ENCODE results near the gene PLOD3. TPM values are rescaled to one million over a fixed set of nuclear protein-coding genes. Genes with fewer than 3 reads are reported as not detected.
A peak's percentile ranks its signal among the peaks of the same experiment; 100 is the strongest.

PLOD3 gene
- total RNA-seq, 1 donor from 2014 or later: 86.9 TPM

DNA sequence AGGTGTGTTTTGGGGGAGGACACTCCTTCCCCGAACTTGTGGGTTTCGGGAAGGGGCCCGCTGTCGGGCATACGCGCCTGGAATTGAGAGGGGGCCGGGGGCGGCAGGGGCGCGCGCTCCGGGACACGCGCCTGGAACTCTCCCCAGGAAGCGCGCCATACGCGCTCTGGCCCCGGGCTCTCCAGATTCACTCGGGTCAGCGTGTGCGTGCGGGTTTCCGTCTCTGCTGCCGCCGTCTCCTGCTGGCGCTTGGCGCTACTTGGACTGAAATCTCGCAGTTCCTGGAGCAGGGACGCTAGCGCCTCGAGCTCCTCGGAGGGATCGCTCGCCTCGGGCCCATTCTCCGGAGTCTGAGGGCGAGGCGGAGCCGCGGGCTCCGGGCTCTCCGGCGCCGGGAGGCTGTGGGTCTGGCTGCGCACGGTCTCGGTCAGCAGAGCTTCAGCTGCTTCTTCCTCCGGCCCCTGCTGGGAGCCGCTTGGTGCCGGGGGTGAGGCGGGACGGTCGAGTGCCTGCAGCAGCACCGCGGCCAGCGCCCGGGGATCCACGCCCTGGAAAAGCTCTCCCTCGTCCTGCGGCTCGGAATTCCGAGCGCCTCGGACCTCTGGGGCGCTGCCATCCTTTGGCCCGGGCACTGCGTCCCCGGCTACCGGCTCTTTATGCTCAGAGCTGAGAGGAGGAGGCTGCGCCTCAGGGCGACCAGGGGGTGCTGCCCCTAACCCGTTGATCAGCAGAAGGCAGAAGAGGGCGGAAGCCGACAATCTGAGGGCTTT, 53.1 kb downstream of the PLOD3 start:
- Mint-ChIP-seq H3K4me3 (peak overlapping the region; percentile 87), H3K9me3 (no peaks in the 10 kb centered on the region), H3K27ac (ENCODE audit: unreplicated experiment) (no peak overlapping the region), H3K27me3 (ENCODE audit: low read depth) (peaks cover 63% of the 10 kb centered on the region), H3K4me1 (peaks cover 51% of the 10 kb centered on the region), H3K36me3 (ENCODE audit: low read depth) (no peaks in the 10 kb centered on the region)
- TF ChIP-seq, protein P1, sequence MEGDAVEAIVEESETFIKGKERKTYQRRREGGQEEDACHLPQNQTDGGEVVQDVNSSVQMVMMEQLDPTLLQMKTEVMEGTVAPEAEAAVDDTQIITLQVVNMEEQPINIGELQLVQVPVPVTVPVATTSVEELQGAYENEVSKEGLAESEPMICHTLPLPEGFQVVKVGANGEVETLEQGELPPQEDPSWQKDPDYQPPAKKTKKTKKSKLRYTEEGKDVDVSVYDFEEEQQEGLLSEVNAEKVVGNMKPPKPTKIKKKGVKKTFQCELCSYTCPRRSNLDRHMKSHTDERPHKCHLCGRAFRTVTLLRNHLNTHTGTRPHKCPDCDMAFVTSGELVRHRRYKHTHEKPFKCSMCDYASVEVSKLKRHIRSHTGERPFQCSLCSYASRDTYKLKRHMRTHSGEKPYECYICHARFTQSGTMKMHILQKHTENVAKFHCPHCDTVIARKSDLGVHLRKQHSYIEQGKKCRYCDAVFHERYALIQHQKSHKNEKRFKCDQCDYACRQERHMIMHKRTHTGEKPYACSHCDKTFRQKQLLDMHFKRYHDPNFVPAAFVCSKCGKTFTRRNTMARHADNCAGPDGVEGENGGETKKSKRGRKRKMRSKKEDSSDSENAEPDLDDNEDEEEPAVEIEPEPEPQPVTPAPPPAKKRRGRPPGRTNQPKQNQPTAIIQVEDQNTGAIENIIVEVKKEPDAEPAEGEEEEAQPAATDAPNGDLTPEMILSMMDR (conservative IDR thresholded peaks at IDR 0.05): no peak
- DNase-seq (ENCODE audit: low read depth, low spot score): peak; percentile 49

DNA sequence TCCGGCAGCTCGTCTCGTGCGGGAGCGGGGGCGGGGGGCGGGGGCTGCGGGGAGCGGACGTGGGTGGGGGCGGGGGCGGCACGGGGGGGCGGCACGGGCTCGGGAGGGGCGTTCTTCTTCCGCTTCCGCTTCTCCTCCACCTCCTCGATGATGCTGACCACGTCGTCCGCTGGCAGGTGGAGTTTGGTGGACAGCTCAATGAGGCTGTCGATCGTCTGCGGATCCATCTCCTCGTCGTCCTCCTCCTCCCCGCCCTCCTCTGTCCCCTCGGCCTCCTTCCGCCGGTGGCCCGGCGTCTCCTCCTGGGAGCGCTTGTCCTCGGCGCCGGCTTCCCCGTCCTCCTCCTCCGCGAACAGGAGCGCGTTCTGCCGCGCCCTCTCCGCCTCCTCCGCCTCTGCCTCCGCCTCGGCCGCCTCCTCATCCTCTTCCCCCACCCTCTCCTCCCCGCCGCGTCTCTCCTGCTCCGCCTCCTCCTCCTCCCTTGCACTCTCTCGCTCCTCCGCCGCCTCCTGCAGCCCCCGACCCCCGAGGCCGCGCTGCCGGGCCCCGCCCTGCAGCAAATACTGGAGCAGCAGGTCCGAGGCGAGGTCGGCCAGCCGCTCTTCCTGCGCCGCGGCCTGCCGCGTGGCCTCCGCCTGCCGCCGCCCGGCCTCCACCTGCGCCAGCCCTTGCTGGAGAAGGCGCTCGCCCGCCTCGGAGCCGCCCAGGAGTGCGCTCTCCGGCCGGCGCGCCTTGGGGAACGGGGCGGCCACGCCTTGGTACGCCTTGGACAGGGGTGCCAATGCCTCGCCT, 53.9 kb downstream of the PLOD3 start:
- Mint-ChIP-seq H3K4me3 (peak overlapping the region; percentile 75), H3K4me1 (peaks cover 47% of the 10 kb centered on the region), H3K9me3 (no peaks in the 10 kb centered on the region), H3K27ac (ENCODE audit: unreplicated experiment) (no peak overlapping the region), H3K27me3 (ENCODE audit: low read depth) (peaks cover 55% of the 10 kb centered on the region), H3K36me3 (ENCODE audit: low read depth) (no peaks in the 10 kb centered on the region)
- TF ChIP-seq, protein P1 (conservative IDR thresholded peaks at IDR 0.05): no peak
- peak; percentile 40 for DNase-seq (ENCODE audit: low read depth, low spot score)

DNA sequence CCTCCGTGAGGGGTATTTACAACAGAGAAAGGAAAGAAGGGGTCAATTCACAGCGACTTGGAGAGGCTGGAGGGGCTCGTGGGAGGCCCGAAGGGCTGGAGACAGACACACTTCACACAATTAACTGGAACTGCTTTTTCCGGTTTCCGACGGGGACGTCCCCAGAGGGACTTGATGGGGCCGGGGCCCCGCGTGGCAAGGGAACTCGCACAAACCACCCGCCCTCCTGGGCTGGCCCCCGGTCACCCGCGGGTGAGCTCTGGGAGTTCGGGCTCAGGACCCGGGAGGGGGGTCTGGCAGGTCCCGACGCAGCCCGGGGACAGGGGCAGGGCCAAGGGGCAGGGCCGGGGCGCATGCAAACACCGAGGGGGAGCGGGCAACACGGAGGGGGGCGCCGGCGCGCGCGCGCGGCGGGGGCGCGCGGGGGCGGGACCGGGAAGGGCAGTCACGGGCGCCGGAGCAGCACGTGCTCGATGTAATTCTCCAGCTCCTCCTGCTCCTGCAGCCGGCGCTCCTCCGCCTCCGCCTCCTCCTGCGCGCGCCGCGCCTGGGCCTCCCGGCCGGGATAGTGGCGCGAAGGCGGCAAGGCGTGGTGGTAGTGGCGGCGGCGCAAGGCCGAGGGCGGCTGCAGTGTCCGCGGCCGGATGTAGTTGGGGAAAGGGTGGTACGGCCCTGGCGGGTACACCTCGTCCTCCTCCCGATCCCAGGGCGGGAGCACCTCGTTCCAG, 54.7 kb downstream of the PLOD3 start:
- Mint-ChIP-seq H3K9me3 (no peaks in the 10 kb centered on the region), H3K27me3 (ENCODE audit: low read depth) (peaks cover 48% of the 10 kb centered on the region), H3K27ac (ENCODE audit: unreplicated experiment) (peak overlapping the region; percentile 37), H3K4me1 (peaks cover 41% of the 10 kb centered on the region), H3K36me3 (ENCODE audit: low read depth) (peaks cover 2% of the 10 kb centered on the region), H3K4me3 (peak overlapping the region; percentile 90)
- TF ChIP-seq, protein P1 (conservative IDR thresholded peaks at IDR 0.05): no peak
- DNase-seq (ENCODE audit: low read depth, low spot score): peak; percentile 55

DNA sequence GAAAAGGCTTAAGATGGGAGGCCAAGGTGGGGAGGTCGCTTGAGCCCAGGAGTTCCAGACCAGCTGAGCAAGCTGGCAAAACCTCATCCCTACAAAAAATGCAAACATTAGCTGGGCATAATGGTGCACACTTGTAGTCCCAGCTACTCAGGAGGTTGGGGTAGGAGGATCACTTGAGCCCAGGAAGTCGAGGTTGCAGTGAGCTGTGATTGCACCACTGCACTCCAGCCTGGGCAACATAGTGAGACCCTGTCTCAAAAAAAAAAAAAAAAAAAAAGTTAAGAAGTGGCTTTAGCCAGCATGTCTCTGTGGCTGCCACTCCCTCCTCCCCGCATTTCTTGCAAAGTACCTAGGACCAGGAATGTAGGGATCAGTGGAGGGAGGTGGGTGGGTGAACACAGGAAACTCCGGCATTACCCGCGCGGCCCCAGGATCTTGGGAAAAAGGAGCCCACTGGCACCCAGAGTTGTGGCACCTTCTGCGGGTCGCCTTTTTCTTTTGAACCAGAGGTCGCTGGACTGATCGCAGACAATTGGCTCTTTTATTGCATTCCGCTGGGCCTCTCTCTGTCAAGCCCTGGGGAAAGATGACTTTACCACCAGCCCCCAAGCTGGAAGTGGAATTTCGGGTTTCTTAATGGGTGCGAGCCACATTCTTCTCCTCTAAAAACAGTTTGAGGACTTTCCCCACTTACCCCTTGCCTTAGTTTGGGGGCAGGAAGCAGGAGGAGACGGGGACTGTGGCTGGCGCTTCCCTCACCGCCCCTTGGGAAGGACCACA, 55.5 kb downstream of the PLOD3 start:
- TF ChIP-seq, protein P1 (conservative IDR thresholded peaks at IDR 0.05): no peak
- Mint-ChIP-seq H3K4me3 (peak overlapping the region; percentile 90), H3K27me3 (ENCODE audit: low read depth) (peaks cover 39% of the 10 kb centered on the region), H3K4me1 (peaks cover 33% of the 10 kb centered on the region), H3K27ac (ENCODE audit: unreplicated experiment) (peak overlapping the region; percentile 37), H3K9me3 (no peaks in the 10 kb centered on the region), H3K36me3 (ENCODE audit: low read depth) (peaks cover 2% of the 10 kb centered on the region)
- DNase-seq (ENCODE audit: low read depth, low spot score): no peak

DNA sequence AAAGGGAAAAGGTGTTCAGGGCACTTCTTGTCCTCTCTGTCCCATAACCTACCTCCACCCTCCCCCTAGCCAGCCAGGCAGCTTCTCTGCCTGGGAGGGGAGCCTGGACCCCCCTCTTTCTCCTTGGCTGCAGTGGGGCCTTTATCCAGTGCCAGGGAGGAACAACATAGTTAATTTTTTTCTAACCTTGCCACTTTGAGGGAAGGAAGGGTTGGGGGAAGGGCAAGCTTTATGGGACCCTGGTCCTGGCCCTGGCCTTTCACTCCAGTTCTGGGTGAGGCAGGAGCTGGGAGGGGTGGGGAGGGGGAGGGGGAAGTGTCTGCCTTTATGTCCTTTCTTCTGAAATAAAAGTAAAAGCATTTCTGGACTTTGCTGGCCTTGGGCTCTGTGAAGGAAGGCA, 56.5 kb downstream of the PLOD3 start:
- H3K36me3 Mint-ChIP-seq (ENCODE audit: low read depth): peaks cover 2% of the 10 kb centered on the region
- H3K27me3 Mint-ChIP-seq (ENCODE audit: low read depth): peaks cover 30% of the 10 kb centered on the region
- H3K4me1 Mint-ChIP-seq: peaks cover 27% of the 10 kb centered on the region
- TF ChIP-seq, protein P1 (conservative IDR thresholded peaks at IDR 0.05): no peak
- no peak overlapping the region for H3K27ac Mint-ChIP-seq (ENCODE audit: unreplicated experiment)
- DNase-seq (ENCODE audit: low read depth, low spot score): no peak
- peak overlapping the region; percentile 90 for H3K4me3 Mint-ChIP-seq
- no peaks in the 10 kb centered on the region for H3K9me3 Mint-ChIP-seq
